MCF 10A (cell line): ENCODE data around the gene CLRN2. TPM values are rescaled to one million over a fixed set of nuclear protein-coding genes. Genes with fewer than 3 reads are reported as not detected.

Source experiments
- BruUV-seq: library from RNA; stranded (reverse); fragments of 400-500 nt; replicated peaks from 2 replicates; lab custom pipeline; 2021; lab: Mats Ljungman, UMichigan
- CTCF ChIA-PET: fragments of 300-600 bp; sonication (Branson Sonifier 250); formaldehyde crosslinking; extraction: SDS; loops from one replicate; lab custom pipeline; 2021; ENCODE audit warnings: antibody characterized with exemption, inconsistent platforms; lab: Yijun Ruan, JAX
- POLR2A ChIA-PET: fragments of 300-600, 350-650 bp; sonication (Branson Sonifier 250); formaldehyde crosslinking; extraction: SDS; loops from one replicate; lab custom pipeline; 2020; ENCODE audit warnings: antibody characterized with exemption, inconsistent platforms; lab: Yijun Ruan, JAX
- DNase-seq: peaks from one replicate; pipeline ENCODE4 v3.0.0-alpha.2; 2018; ENCODE audit not compliant: unreplicated experiment
- H3K27ac Mint-ChIP-seq: one replicate; pipeline ENCODE4 v1.8.0; 2022; ENCODE audit warnings: mild to moderate bottlenecking, low read depth, mixed read lengths; ENCODE audit not compliant: unreplicated experiment
- H3K27me3 Mint-ChIP-seq: one replicate; pipeline ENCODE4 v1.8.0; 2022; ENCODE audit warnings: mixed read lengths; ENCODE audit not compliant: insufficient read depth, unreplicated experiment
- H3K36me3 Mint-ChIP-seq: one replicate; pipeline ENCODE4 v1.8.0; 2022; ENCODE audit warnings: mild to moderate bottlenecking, moderate library complexity, mixed read lengths; ENCODE audit not compliant: insufficient read depth, unreplicated experiment
- H3K4me1 Mint-ChIP-seq: one replicate; pipeline ENCODE4 v1.8.0; 2022; ENCODE audit warnings: mixed read lengths; ENCODE audit not compliant: insufficient read depth, unreplicated experiment
- H3K4me3 Mint-ChIP-seq: one replicate; pipeline ENCODE4 v1.8.0; 2022; ENCODE audit warnings: mild to moderate bottlenecking, moderate library complexity, mixed read lengths; ENCODE audit not compliant: unreplicated experiment
- H3K9me3 Mint-ChIP-seq: one replicate; pipeline ENCODE4 v1.8.0; 2022; ENCODE audit warnings: mixed read lengths; ENCODE audit not compliant: unreplicated experiment
- CTCF ChIP-seq: fragments of 200-600 bp; IDR thresholded peaks from one replicate; pipeline ENCODE4 v1.8.0; 2022; ENCODE audit warnings: antibody characterized with exemption, mild to moderate bottlenecking; ENCODE audit not compliant: unreplicated experiment
- intact Hi-C: fragments of 100-400 bp; cut with micrococcal nuclease; formaldehyde crosslinking; loops from 2 replicates; pipeline ENCODE4 v1.14.1; 2022
- total RNA-seq: library from RNA; stranded (reverse); gene quantifications from 2 replicates; pipeline ENCODE4 v1.2.3, GENCODE V29; 2022

CLRN2 gene
- total RNA-seq, 1 experiment from 2014 or later = not detected

GRCh38 chr4:17475481-17475880 lies 39.5 kb upstream of the CLRN2 start:
- BruUV-seq = no TSS peak
- CTCF ChIA-PET = interaction anchor here (2.0 to 2.8 kb wide), 2 partner anchors 28 to 128 kb away, joined by 8 to 11 read pairs; no protein-coding TSS in a partner anchor
- peak; percentile 37 for DNase-seq
- H3K36me3 Mint-ChIP-seq = peaks cover 5% of the 10 kb centered on the region
- H3K9me3 Mint-ChIP-seq = no peaks in the 10 kb centered on the region
- POLR2A ChIA-PET = interaction anchor here (0.6 kb wide), 1 partner anchor 1185 kb away, joined by 3 read pairs; no protein-coding TSS in a partner anchor
- peaks cover 7% of the 10 kb centered on the region for H3K4me1 Mint-ChIP-seq
- H3K27ac Mint-ChIP-seq = no peak overlapping the region
- intact Hi-C loops = no loop called here
- TF ChIP-seq CTCF = no peak
- no peak overlapping the region for H3K4me3 Mint-ChIP-seq
- no peaks in the 10 kb centered on the region for H3K27me3 Mint-ChIP-seq

DNA sequence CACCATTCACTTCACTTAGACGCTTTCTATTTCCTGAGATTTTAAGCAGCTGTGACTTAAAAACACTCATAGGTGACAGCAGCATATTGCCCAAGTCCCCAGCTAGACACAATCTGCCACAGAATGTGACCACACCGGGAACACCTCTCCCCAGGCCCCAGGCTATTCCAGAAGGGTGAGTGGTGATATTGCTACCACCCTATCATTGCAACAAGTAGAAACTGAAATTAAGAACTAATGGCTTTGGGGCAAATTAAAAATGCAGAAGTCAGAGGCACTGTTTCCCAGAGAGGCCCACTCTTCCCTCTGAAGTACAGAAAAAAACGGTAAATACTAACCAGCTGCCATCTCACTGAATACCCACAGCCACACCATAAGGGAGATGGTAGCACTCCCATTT lies 38.1 kb upstream of the CLRN2 start:
- H3K9me3 Mint-ChIP-seq = no peaks in the 10 kb centered on the region
- BruUV-seq = no TSS peak
- intact Hi-C loops = no loop called here
- no peak overlapping the region for H3K4me3 Mint-ChIP-seq
- peaks cover 5% of the 10 kb centered on the region for H3K36me3 Mint-ChIP-seq
- no peak overlapping the region for H3K27ac Mint-ChIP-seq
- no peaks in the 10 kb centered on the region for H3K27me3 Mint-ChIP-seq
- DNase-seq = no peak
- peaks cover 7% of the 10 kb centered on the region for H3K4me1 Mint-ChIP-seq
- CTCF ChIA-PET = interaction anchor here (0.7 kb wide), 1 partner anchor 71 kb away, joined by 4 read pairs; no protein-coding TSS in a partner anchor
- POLR2A ChIA-PET = no interaction called here
- TF ChIP-seq CTCF = no peak

GRCh38 chr4:17477774-17478472 lies 37.0 kb upstream of the CLRN2 start:
- Mint-ChIP-seq H3K36me3 (peaks cover 5% of the 10 kb centered on the region), H3K9me3 (no peaks in the 10 kb centered on the region)
- CTCF ChIA-PET = no interaction called here

More at GRCh38 chr4:17477774-17478472, 37.0 kb upstream of the CLRN2 start:
- DNase-seq = no peak
- Mint-ChIP-seq H3K4me3 (no peak overlapping the region), H3K27me3 (no peaks in the 10 kb centered on the region), H3K4me1 (peaks cover 7% of the 10 kb centered on the region), H3K27ac (no peak overlapping the region)
- BruUV-seq = no TSS peak
- intact Hi-C loops = no loop called here
- no peak for TF ChIP-seq CTCF
- POLR2A ChIA-PET = no interaction called here
